ENCODE measurements around the gene USP25.

The USP25 gene

GRCh38 chr21:15748586-15748985 lies 18.8 kb downstream of the USP25 start:
- no peak overlapping the region for H3K9ac ChIP-seq (ENCODE audit: low read depth, low read length, poor library complexity)
- DNase-seq (ENCODE audit: low spot score): no peak
- H2BK12ac ChIP-seq (ENCODE audit: low read length): no peak overlapping the region

GRCh38 chr21:15749082-15749860 lies 19.5 kb downstream of the USP25 start:
- Histone ChIP-seq H3K9me3 (replicated peaks in 1 of 2; ENCODE audit: control insufficient read depth in 2 of 2, insufficient read depth in 1 of 2, low read depth in 1 of 2, low read length in 2 of 2) (no peaks in the 10 kb centered on the region), H2BK5ac (ENCODE audit: low read length) (no peak overlapping the region), H3K4me3 (ENCODE audit: low read length in 2 of 2) (no peak overlapping the region), H3K4ac (ENCODE audit: low read length) (no peak overlapping the region), H2BK12ac (ENCODE audit: low read length) (no peak overlapping the region), H4K91ac (ENCODE audit: low read depth, low read length, poor library complexity) (no peak overlapping the region), H3K36me3 (replicated peaks in 1 of 2; ENCODE audit: control insufficient read depth in 2 of 2, insufficient read depth in 2 of 2, low read length in 2 of 2) (no peaks in the 10 kb centered on the region), H2AK5ac (ENCODE audit: low read depth, low read length) (no peak overlapping the region), H4K8ac (ENCODE audit: low read depth, low read length) (no peak overlapping the region), H3K14ac (ENCODE audit: low read length) (no peak overlapping the region), H3K4me2 (ENCODE audit: insufficient read depth, low read length, poor library complexity, severe bottlenecking) (no peak overlapping the region), H2BK120ac (ENCODE audit: low read depth, low read length) (no peak overlapping the region), H3K9ac (ENCODE audit: low read depth, low read length, poor library complexity) (no peak overlapping the region), H2BK15ac (ENCODE audit: low read length) (no peak overlapping the region), H3K23ac (ENCODE audit: low read depth, low read length, poor library complexity) (no peak overlapping the region), H3K4me1 (ENCODE audit: control insufficient read depth in 2 of 2, insufficient read depth in 1 of 2, low read depth in 1 of 2, low read length in 2 of 2) (peaks cover 0 to 3% of the 10 kb centered on the region in 2 donors), H3K27me3 (ENCODE audit: control insufficient read depth in 3 of 3, insufficient read depth in 3 of 3, low read depth in 1 of 3, low read length in 3 of 3) (no peaks in the 10 kb centered on the region), H3K27ac (replicated peaks; ENCODE audit: low read length) (no peak overlapping the region), H2AFZ (ENCODE audit: low read length) (no peak overlapping the region), H3K79me1 (ENCODE audit: low read depth, low read length) (peaks cover 2% of the 10 kb centered on the region), H3K18ac (ENCODE audit: low read length) (no peak overlapping the region)
- DNase-seq (ENCODE audit: low spot score): no peak
- no CpG with 5 or more reads among the region's 5 CpGs for whole genome bisulfite sequencing, 2 donors (ENCODE audit: extremely low coverage in 2 of 2, insufficient read length in 2 of 2, insufficient replicate concordance in 1 of 2)

More at GRCh38 chr21:15748586-15748985, 18.8 kb downstream of the USP25 start:
- Histone ChIP-seq H3K23ac (ENCODE audit: low read depth, low read length, poor library complexity) (no peak overlapping the region), H3K79me1 (ENCODE audit: low read depth, low read length) (no peaks in the 10 kb centered on the region), H3K4me3 (ENCODE audit: low read length in 2 of 2) (no peak overlapping the region), H2BK120ac (ENCODE audit: low read depth, low read length) (no peak overlapping the region), H2BK5ac (ENCODE audit: low read length) (no peak overlapping the region), H3K27me3 (ENCODE audit: control insufficient read depth in 3 of 3, insufficient read depth in 3 of 3, low read depth in 1 of 3, low read length in 3 of 3) (no peaks in the 10 kb centered on the region), H3K4me2 (ENCODE audit: insufficient read depth, low read length, poor library complexity, severe bottlenecking) (no peak overlapping the region), H3K36me3 (replicated peaks in 1 of 2; ENCODE audit: control insufficient read depth in 2 of 2, insufficient read depth in 2 of 2, low read length in 2 of 2) (peaks cover 0 to 2% of the 10 kb centered on the region in 2 donors), H3K27ac (replicated peaks; ENCODE audit: low read length) (no peak overlapping the region), H3K4ac (ENCODE audit: low read length) (no peak overlapping the region), H2AFZ (ENCODE audit: low read length) (no peak overlapping the region), H3K14ac (ENCODE audit: low read length) (no peak overlapping the region), H2BK15ac (ENCODE audit: low read length) (no peak overlapping the region), H3K4me1 (ENCODE audit: control insufficient read depth in 2 of 2, insufficient read depth in 1 of 2, low read depth in 1 of 2, low read length in 2 of 2) (peaks cover 0 to 3% of the 10 kb centered on the region in 2 donors), H3K9me3 (replicated peaks in 1 of 2; ENCODE audit: control insufficient read depth in 2 of 2, insufficient read depth in 1 of 2, low read depth in 1 of 2, low read length in 2 of 2) (peaks cover 0 to 7% of the 10 kb centered on the region in 2 donors), H4K8ac (ENCODE audit: low read depth, low read length) (no peak overlapping the region), H4K91ac (ENCODE audit: low read depth, low read length, poor library complexity) (no peak overlapping the region), H3K18ac (ENCODE audit: low read length) (no peak overlapping the region), H2AK5ac (ENCODE audit: low read depth, low read length) (no peak overlapping the region)
- WGBS, 2 donors (ENCODE audit: extremely low coverage in 2 of 2, insufficient read length in 2 of 2, insufficient replicate concordance in 1 of 2): no CpG with 5 or more reads among the region's 1 CpG

GRCh38 chr21:15749861-15750159 lies 20.0 kb downstream of the USP25 start:
- no CpG with 5 or more reads among the region's 2 CpGs for WGBS, 2 donors (ENCODE audit: extremely low coverage in 2 of 2, insufficient read length in 2 of 2, insufficient replicate concordance in 1 of 2)

GRCh38 chr21:15751037-15751436 lies 21.3 kb downstream of the USP25 start:
- WGBS, 2 donors (ENCODE audit: extremely low coverage in 2 of 2, insufficient read length in 2 of 2, insufficient replicate concordance in 1 of 2): no CpG with 5 or more reads among the region's 1 CpG
- no peak overlapping the region for H3K23ac ChIP-seq (ENCODE audit: low read depth, low read length, poor library complexity)
- no peak overlapping the region for H3K4me3 ChIP-seq (ENCODE audit: low read length in 2 of 2)

More at GRCh38 chr21:15749861-15750159, 20.0 kb downstream of the USP25 start:
- no peak overlapping the region for H2BK15ac ChIP-seq (ENCODE audit: low read length)
- no peak overlapping the region for H3K18ac ChIP-seq (ENCODE audit: low read length)
- H3K27ac ChIP-seq (replicated peaks; ENCODE audit: low read length): no peak overlapping the region
- DNase-seq (ENCODE audit: low spot score): no peak
- H3K14ac ChIP-seq (ENCODE audit: low read length): no peak overlapping the region
- no peak overlapping the region for H4K8ac ChIP-seq (ENCODE audit: low read depth, low read length)
- no peak overlapping the region for H3K4me3 ChIP-seq (ENCODE audit: low read length in 2 of 2)
- no peak overlapping the region for H2BK5ac ChIP-seq (ENCODE audit: low read length)
- no peaks in the 10 kb centered on the region for H3K27me3 ChIP-seq (ENCODE audit: control insufficient read depth in 3 of 3, insufficient read depth in 3 of 3, low read depth in 1 of 3, low read length in 3 of 3)
- no peak overlapping the region for H2BK12ac ChIP-seq (ENCODE audit: low read length)
- H3K9me3 ChIP-seq (replicated peaks in 1 of 2; ENCODE audit: control insufficient read depth in 2 of 2, insufficient read depth in 1 of 2, low read depth in 1 of 2, low read length in 2 of 2): no peaks in the 10 kb centered on the region
- H2BK120ac ChIP-seq (ENCODE audit: low read depth, low read length): no peak overlapping the region
- H3K9ac ChIP-seq (ENCODE audit: low read depth, low read length, poor library complexity): no peak overlapping the region
- H3K4me1 ChIP-seq (ENCODE audit: control insufficient read depth in 2 of 2, insufficient read depth in 1 of 2, low read depth in 1 of 2, low read length in 2 of 2): peaks cover 0 to 3% of the 10 kb centered on the region in 2 donors
- H3K23ac ChIP-seq (ENCODE audit: low read depth, low read length, poor library complexity): no peak overlapping the region
- no peak overlapping the region for H2AK5ac ChIP-seq (ENCODE audit: low read depth, low read length)
- H3K79me1 ChIP-seq (ENCODE audit: low read depth, low read length): peaks cover 2% of the 10 kb centered on the region
- no peak overlapping the region for H4K91ac ChIP-seq (ENCODE audit: low read depth, low read length, poor library complexity)
- H3K4ac ChIP-seq (ENCODE audit: low read length): no peak overlapping the region
- no peak overlapping the region for H2AFZ ChIP-seq (ENCODE audit: low read length)
- no peaks in the 10 kb centered on the region for H3K36me3 ChIP-seq (replicated peaks in 1 of 2; ENCODE audit: control insufficient read depth in 2 of 2, insufficient read depth in 2 of 2, low read length in 2 of 2)
- no peak overlapping the region for H3K4me2 ChIP-seq (ENCODE audit: insufficient read depth, low read length, poor library complexity, severe bottlenecking)

More at GRCh38 chr21:15751037-15751436, 21.3 kb downstream of the USP25 start:
- H3K9me3 ChIP-seq (replicated peaks in 1 of 2; ENCODE audit: control insufficient read depth in 2 of 2, insufficient read depth in 1 of 2, low read depth in 1 of 2, low read length in 2 of 2): peaks cover 0 to 5% of the 10 kb centered on the region in 2 donors
- no peak overlapping the region for H2BK5ac ChIP-seq (ENCODE audit: low read length)
- H3K27me3 ChIP-seq (ENCODE audit: control insufficient read depth in 3 of 3, insufficient read depth in 3 of 3, low read depth in 1 of 3, low read length in 3 of 3): no peaks in the 10 kb centered on the region
- no peak overlapping the region for H4K91ac ChIP-seq (ENCODE audit: low read depth, low read length, poor library complexity)
- H2AFZ ChIP-seq (ENCODE audit: low read length): no peak overlapping the region
- peaks cover 2% of the 10 kb centered on the region for H3K79me1 ChIP-seq (ENCODE audit: low read depth, low read length)
- no peak overlapping the region for H2BK120ac ChIP-seq (ENCODE audit: low read depth, low read length)
- H3K4me2 ChIP-seq (ENCODE audit: insufficient read depth, low read length, poor library complexity, severe bottlenecking): no peak overlapping the region
- H3K27ac ChIP-seq (replicated peaks; ENCODE audit: low read length): no peak overlapping the region
- H3K36me3 ChIP-seq (replicated peaks in 1 of 2; ENCODE audit: control insufficient read depth in 2 of 2, insufficient read depth in 2 of 2, low read length in 2 of 2): no peaks in the 10 kb centered on the region
- H3K14ac ChIP-seq (ENCODE audit: low read length): no peak overlapping the region
- H2BK12ac ChIP-seq (ENCODE audit: low read length): no peak overlapping the region
- DNase-seq (ENCODE audit: low spot score): no peak
- H3K4ac ChIP-seq (ENCODE audit: low read length): no peak overlapping the region
- peaks cover 0 to 3% of the 10 kb centered on the region in 2 donors for H3K4me1 ChIP-seq (ENCODE audit: control insufficient read depth in 2 of 2, insufficient read depth in 1 of 2, low read depth in 1 of 2, low read length in 2 of 2)
- H2BK15ac ChIP-seq (ENCODE audit: low read length): no peak overlapping the region
- no peak overlapping the region for H3K9ac ChIP-seq (ENCODE audit: low read depth, low read length, poor library complexity)
- no peak overlapping the region for H2AK5ac ChIP-seq (ENCODE audit: low read depth, low read length)
- no peak overlapping the region for H4K8ac ChIP-seq (ENCODE audit: low read depth, low read length)
- H3K18ac ChIP-seq (ENCODE audit: low read length): no peak overlapping the region
